Measurements from ENCODE around the gene SLC27A4. TPM values are rescaled to one million over a fixed set of nuclear protein-coding genes. Genes with fewer than 3 reads are reported as not detected.

Gene SLC27A4
- total RNA-seq, 1 experiment from 2014 or later, result 17.0 TPM

DNA sequence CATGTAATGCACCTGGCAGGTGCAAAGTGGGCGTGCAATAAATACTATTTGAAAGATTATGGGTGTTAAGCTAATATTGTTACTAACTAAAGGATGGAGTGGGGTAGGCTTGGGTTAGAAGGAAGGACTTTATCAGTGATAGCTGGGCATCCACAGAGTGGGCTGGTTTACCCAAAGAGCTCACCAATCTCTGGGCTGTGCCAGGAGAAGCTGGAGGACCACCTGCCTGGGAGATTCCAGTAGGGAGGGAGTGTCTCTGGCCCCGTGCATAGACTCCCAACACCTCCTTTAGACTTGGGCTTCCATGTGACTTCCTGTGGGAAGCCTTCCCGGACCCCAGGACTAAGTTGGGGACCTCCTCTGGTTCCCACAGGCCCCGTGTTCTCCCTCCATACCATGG is 25.2 kb downstream of the SLC27A4 start:
- Histone ChIP-seq H2BK20ac (ENCODE audit: low read depth, low read length, poor library complexity, severe bottlenecking) (no peak overlapping the region), H3K9me3 (ENCODE audit: control insufficient read depth, low read depth, low read length) (no peaks in the 10 kb centered on the region), H2BK12ac (ENCODE audit: insufficient read length, low read depth, low read length) (no peak overlapping the region), H3K23ac (ENCODE audit: insufficient read length, low read depth, low read length) (no peak overlapping the region), H3K27me3 (ENCODE audit: insufficient read depth, low read length) (peaks cover 24% of the 10 kb centered on the region; the same call in 1 of the 2 replicates), H3K9ac (ENCODE audit: extremely low read depth, insufficient read length, low read length) (no peak overlapping the region), H3K4ac (ENCODE audit: low read depth, low read length) (no peak overlapping the region), H3K23me2 (ENCODE audit: insufficient read length, low read depth, low read length, poor library complexity, severe bottlenecking) (no peaks in the 10 kb centered on the region), H3K27ac (ENCODE audit: insufficient read length, low read depth, low read length) (no peak overlapping the region), H2AFZ (ENCODE audit: low read length) (no peak overlapping the region), H2BK120ac (ENCODE audit: low read depth, low read length, poor library complexity, severe bottlenecking) (no peak overlapping the region), H3K18ac (ENCODE audit: insufficient read length, low read depth, low read length) (no peak overlapping the region), H4K5ac (ENCODE audit: insufficient read length, low read depth, low read length) (no peak overlapping the region), H4K20me1 (ENCODE audit: control insufficient read depth, insufficient read depth, insufficient read length) (no peaks in the 10 kb centered on the region), H3K4me1 (ENCODE audit: insufficient read depth, low read length) (peaks cover 7% of the 10 kb centered on the region; the same call in 1 of the 2 replicates), H2BK15ac (ENCODE audit: low read depth, low read length) (no peak overlapping the region), H3K56ac (ENCODE audit: insufficient read length, low read depth, low read length) (no peak overlapping the region), H3K79me2 (ENCODE audit: insufficient read depth, low read length) (no peaks in the 10 kb centered on the region), H4K91ac (ENCODE audit: insufficient read length, low read depth, low read length) (no peak overlapping the region), H2BK5ac (ENCODE audit: insufficient read length, low read length) (no peak overlapping the region), H4K8ac (replicated peaks; ENCODE audit: insufficient read length, low read depth, low read length) (no peak overlapping the region), H2AK5ac (ENCODE audit: insufficient read length, low read length) (no peak overlapping the region), H3K4me2 (ENCODE audit: insufficient read depth, insufficient read length, low read length) (peak overlapping the region; percentile 23), H3K14ac (ENCODE audit: insufficient read depth, low read length) (no peak overlapping the region), H3T11ph (ENCODE audit: low read length) (no peak overlapping the region), H3K79me1 (ENCODE audit: insufficient read depth, low read depth, low read length, poor library complexity, severe bottlenecking) (no peaks in the 10 kb centered on the region)
- DNase-seq, result no peak
- Mint-ChIP-seq H3K4me1 (peaks cover 19 to 27% of the 10 kb centered on the region in 2 experiments), H3K9me3 (peaks cover 2 to 9% of the 10 kb centered on the region in 2 experiments; a peak in 3 of 5 replicates), H3K27me3 (ENCODE audit: low read depth) (peaks cover 93% of the 10 kb centered on the region), H3K4me3 (peak overlapping the region; percentile 52 to 75; a peak in 4 of 5 replicates), H3K27ac (no peak overlapping the region; a peak in 1 of 7 replicates), H3K36me3 (ENCODE audit: insufficient read depth in 1 of 3, low read depth in 3 of 3) (peaks cover 0 to 2% (median 0%) of the 10 kb centered on the region in 3 experiments; a peak in 1 of 7 replicates)
- no CpG with 5 or more reads among the region's 4 CpGs for WGBS (ENCODE audit: extremely low coverage, insufficient read length, low lambda C conversion rate)
- TF ChIP-seq, protein P1, sequence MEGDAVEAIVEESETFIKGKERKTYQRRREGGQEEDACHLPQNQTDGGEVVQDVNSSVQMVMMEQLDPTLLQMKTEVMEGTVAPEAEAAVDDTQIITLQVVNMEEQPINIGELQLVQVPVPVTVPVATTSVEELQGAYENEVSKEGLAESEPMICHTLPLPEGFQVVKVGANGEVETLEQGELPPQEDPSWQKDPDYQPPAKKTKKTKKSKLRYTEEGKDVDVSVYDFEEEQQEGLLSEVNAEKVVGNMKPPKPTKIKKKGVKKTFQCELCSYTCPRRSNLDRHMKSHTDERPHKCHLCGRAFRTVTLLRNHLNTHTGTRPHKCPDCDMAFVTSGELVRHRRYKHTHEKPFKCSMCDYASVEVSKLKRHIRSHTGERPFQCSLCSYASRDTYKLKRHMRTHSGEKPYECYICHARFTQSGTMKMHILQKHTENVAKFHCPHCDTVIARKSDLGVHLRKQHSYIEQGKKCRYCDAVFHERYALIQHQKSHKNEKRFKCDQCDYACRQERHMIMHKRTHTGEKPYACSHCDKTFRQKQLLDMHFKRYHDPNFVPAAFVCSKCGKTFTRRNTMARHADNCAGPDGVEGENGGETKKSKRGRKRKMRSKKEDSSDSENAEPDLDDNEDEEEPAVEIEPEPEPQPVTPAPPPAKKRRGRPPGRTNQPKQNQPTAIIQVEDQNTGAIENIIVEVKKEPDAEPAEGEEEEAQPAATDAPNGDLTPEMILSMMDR (conservative IDR thresholded peaks at IDR 0.05), result no peak

Data from H9 (cell line).